ENCODE results near the gene ARMC6.

The ARMC6 gene

GRCh38 chr19:19083413-19084178 lies 50.2 kb downstream of the ARMC6 start:
- Histone ChIP-seq H3K27me3 (ENCODE audit: control insufficient read depth, low read length) (no peaks in the 10 kb centered on the region), H3K36me3 (ENCODE audit: control insufficient read depth, low read length) (no peaks in the 10 kb centered on the region)

DNA sequence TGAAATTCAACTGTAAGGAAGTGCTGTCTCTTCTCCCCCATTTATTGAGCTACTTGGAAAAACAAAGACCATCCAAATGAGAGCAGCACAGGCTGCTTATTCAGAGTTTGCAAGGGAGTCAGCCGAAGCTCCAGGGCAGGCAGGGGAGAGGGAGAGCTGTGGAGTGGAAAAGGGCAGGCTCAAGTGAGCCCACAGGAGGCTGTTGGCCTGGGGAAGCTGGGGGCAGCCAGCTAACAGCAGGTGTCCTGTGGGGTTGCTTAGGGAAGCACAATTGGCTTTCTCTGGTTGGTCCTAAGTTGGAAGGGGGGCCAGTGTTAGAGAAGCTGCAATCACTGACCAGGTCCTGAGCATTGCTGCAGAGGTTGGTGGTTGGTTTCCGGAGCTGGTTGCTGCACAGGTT lies 54.3 kb downstream of the ARMC6 start:
- H3K4me1 ChIP-seq (ENCODE audit: control insufficient read depth, low read length), result no peaks in the 10 kb centered on the region
- H3K79me2 ChIP-seq (ENCODE audit: control insufficient read depth, low read length), result no peaks in the 10 kb centered on the region
- H3K4me2 ChIP-seq (ENCODE audit: low read length), result no peak overlapping the region
- H3K9me2 ChIP-seq (replicated peaks; ENCODE audit: control insufficient read depth, low read length), result no peaks in the 10 kb centered on the region
- no peak overlapping the region for H3K27ac ChIP-seq (ENCODE audit: low read depth, low read length)
- no peaks in the 10 kb centered on the region for H3K36me3 ChIP-seq (ENCODE audit: control insufficient read depth, low read length)
- H3F3A ChIP-seq (ENCODE audit: control insufficient read depth, insufficient read depth), result no peaks in the 10 kb centered on the region
- H4K20me1 ChIP-seq (ENCODE audit: control insufficient read depth, insufficient read depth, low read depth, low read length), result no peaks in the 10 kb centered on the region
- H3K27me3 ChIP-seq (ENCODE audit: control insufficient read depth, low read length), result no peaks in the 10 kb centered on the region
- TF ChIP-seq EZH2phosphoT487 (IDR thresholded peaks at IDR 0.05; ENCODE audit: borderline replicate concordance, low read length), result no peak
- no peaks in the 10 kb centered on the region for H3K9me3 ChIP-seq (ENCODE audit: control insufficient read depth, insufficient read depth, low read length)
- no peak overlapping the region for H3K4me3 ChIP-seq (ENCODE audit: low read length)

More at GRCh38 chr19:19083413-19084178, 50.2 kb downstream of the ARMC6 start:
- Histone ChIP-seq H3K9me3 (ENCODE audit: control insufficient read depth, insufficient read depth, low read length) (no peaks in the 10 kb centered on the region), H3K4me3 (ENCODE audit: low read length) (no peak overlapping the region), H3K27ac (ENCODE audit: low read depth, low read length) (no peak overlapping the region), H3K79me2 (ENCODE audit: control insufficient read depth, low read length) (0 out of 2 replicates have a peak, but pooled peaks cover 2% of the 10 kb centered on the region), H4K20me1 (ENCODE audit: control insufficient read depth, insufficient read depth, low read depth, low read length) (no peaks in the 10 kb centered on the region), H3K9me2 (replicated peaks; ENCODE audit: control insufficient read depth, low read length) (no peaks in the 10 kb centered on the region), H3K4me2 (ENCODE audit: low read length) (no peak overlapping the region), H3F3A (ENCODE audit: control insufficient read depth, insufficient read depth) (no peaks in the 10 kb centered on the region), H3K4me1 (ENCODE audit: control insufficient read depth, low read length) (no peaks in the 10 kb centered on the region)
- TF ChIP-seq CTCF (IDR thresholded peaks at IDR 0.05; ENCODE audit: low read depth, low read length, poor library complexity, severe bottlenecking), result no peak
- no peak for TF ChIP-seq EZH2phosphoT487 (IDR thresholded peaks at IDR 0.05; ENCODE audit: borderline replicate concordance, low read length)

- Histone ChIP-seq H3K9me3 (ENCODE audit: control insufficient read depth, insufficient read depth, low read length) (no peaks in the 10 kb centered on the region), H4K20me1 (ENCODE audit: control insufficient read depth, insufficient read depth, low read depth, low read length) (no peaks in the 10 kb centered on the region), H3K4me2 (ENCODE audit: low read length) (no peak overlapping the region), H3K4me1 (ENCODE audit: control insufficient read depth, low read length) (no peaks in the 10 kb centered on the region), H3K79me2 (ENCODE audit: control insufficient read depth, low read length) (no peaks in the 10 kb centered on the region), H3F3A (ENCODE audit: control insufficient read depth, insufficient read depth) (no peaks in the 10 kb centered on the region), H3K9me2 (replicated peaks; ENCODE audit: control insufficient read depth, low read length) (no peaks in the 10 kb centered on the region), H3K27ac (ENCODE audit: low read depth, low read length) (no peak overlapping the region), H3K27me3 (ENCODE audit: control insufficient read depth, low read length) (no peaks in the 10 kb centered on the region), H3K4me3 (ENCODE audit: low read length) (no peak overlapping the region), H3K36me3 (ENCODE audit: control insufficient read depth, low read length) (no peaks in the 10 kb centered on the region)
- TF ChIP-seq EZH2phosphoT487 (IDR thresholded peaks at IDR 0.05; ENCODE audit: borderline replicate concordance, low read length), result no peak
These were observed 61.1 kb downstream of the ARMC6 start for GRCh38 chr19:19094513-19094912.

DNA sequence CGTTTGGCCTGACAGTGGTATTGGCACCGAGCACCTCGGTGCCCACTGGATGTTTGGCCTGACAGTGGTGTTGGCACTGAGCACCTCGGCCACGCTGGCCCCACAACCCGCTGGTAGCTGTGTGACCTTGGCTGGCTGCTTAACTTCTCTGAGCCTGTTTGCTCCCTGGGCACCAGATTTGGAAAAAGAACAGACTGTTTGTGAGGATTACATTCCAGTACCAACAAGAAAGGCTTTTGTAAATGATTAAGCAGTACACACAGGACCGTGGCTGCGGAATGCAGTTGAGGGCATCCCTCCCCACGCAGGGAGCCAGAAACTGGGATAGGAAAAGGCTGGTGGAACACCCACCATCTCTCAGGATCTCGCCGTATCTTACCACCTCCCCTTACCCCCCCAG lies 62.3 kb downstream of the ARMC6 start:
- H3K79me2 ChIP-seq (ENCODE audit: control insufficient read depth, low read length), result no peaks in the 10 kb centered on the region
- no peak for TF ChIP-seq EZH2phosphoT487 (IDR thresholded peaks at IDR 0.05; ENCODE audit: borderline replicate concordance, low read length)
- no peak for TF ChIP-seq CTCF (IDR thresholded peaks at IDR 0.05; ENCODE audit: low read depth, low read length, poor library complexity, severe bottlenecking)
- H3F3A ChIP-seq (ENCODE audit: control insufficient read depth, insufficient read depth), result no peaks in the 10 kb centered on the region
- H3K9me3 ChIP-seq (ENCODE audit: control insufficient read depth, insufficient read depth, low read length), result no peaks in the 10 kb centered on the region
- H3K4me3 ChIP-seq (ENCODE audit: low read length), result no peak overlapping the region
- no peak overlapping the region for H3K27ac ChIP-seq (ENCODE audit: low read depth, low read length)
- no peaks in the 10 kb centered on the region for H3K9me2 ChIP-seq (replicated peaks; ENCODE audit: control insufficient read depth, low read length)
- no peaks in the 10 kb centered on the region for H3K4me1 ChIP-seq (ENCODE audit: control insufficient read depth, low read length)
- no peaks in the 10 kb centered on the region for H3K36me3 ChIP-seq (ENCODE audit: control insufficient read depth, low read length)
- no peaks in the 10 kb centered on the region for H3K27me3 ChIP-seq (ENCODE audit: control insufficient read depth, low read length)
- H4K20me1 ChIP-seq (ENCODE audit: control insufficient read depth, insufficient read depth, low read depth, low read length), result no peaks in the 10 kb centered on the region
- H3K4me2 ChIP-seq (ENCODE audit: low read length), result no peak overlapping the region

All from DOHH2 (cell line).